DMS 273 treated with DMSO at 0.1 percent for 48 hours (cell line): Measurements from ENCODE around the gene PERP.

Experiments
- DNase-seq: peaks from one replicate; lab custom pipeline; 2025; lab: John Stamatoyannopoulos, UW

The PERP gene

DNA sequence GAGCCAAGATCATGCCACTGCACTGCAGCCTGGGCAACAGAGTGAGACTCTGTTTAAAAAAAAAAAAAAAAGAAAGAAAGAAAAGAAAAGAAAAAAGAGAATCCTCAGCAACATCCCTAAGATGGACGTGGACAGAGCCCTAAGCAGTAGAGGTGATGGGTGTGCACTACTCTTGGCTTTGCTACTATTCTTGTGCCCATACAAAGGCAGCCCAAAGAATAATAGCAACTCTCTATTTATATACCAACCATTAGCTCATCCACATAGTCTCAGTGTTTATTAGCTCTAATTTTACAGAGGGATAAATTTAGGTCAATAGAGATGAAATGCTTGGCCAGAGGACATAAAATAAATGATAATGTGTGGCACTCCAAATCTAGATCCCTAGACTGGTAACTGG, 62.2 kb downstream of the PERP start:
- no peak for DNase-seq

DNA sequence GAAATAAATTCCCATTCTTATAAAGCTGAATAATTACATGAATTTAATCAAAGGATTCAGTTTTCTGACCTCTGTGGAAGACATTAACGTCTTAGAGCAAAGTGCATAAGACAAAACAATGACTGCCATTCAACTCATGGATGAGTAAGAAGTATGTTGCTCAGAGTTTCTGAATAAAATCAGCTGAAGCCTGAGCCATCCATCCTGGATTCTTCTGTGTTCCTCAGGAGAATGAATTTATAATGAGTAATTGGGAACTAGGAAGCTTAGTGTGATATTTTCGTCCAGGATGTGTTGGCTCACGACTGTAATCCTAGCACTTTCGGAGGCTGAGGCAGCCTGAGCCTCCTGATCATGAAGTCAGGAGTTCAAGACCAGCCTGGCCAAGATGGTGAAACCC, 62.8 kb downstream of the PERP start:
- DNase-seq: no peak
